ENCODE data around the gene TUBB6.

TUBB6 gene

DNA sequence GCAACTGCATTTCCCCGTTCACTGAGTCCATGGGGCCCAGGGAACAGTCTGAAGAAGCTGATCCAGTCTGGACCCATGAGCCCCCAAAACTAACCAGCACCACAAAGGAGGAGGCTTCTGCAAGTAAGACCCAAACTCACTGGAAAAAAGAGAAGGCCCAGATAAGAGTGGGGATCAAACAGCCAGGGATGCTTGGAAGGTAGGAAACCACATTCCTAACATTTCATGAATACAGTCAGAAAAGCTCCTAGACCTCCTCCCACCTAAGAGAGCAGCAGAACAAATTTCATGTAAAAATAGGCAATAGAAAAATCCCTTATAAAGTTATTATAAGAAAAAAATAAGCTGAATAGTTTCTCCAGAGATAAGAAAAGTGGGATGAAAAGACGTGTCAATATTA, 30.3 kb downstream of the TUBB6 start:
- DNase-seq (ENCODE audit: low read depth) = no peak

DNA sequence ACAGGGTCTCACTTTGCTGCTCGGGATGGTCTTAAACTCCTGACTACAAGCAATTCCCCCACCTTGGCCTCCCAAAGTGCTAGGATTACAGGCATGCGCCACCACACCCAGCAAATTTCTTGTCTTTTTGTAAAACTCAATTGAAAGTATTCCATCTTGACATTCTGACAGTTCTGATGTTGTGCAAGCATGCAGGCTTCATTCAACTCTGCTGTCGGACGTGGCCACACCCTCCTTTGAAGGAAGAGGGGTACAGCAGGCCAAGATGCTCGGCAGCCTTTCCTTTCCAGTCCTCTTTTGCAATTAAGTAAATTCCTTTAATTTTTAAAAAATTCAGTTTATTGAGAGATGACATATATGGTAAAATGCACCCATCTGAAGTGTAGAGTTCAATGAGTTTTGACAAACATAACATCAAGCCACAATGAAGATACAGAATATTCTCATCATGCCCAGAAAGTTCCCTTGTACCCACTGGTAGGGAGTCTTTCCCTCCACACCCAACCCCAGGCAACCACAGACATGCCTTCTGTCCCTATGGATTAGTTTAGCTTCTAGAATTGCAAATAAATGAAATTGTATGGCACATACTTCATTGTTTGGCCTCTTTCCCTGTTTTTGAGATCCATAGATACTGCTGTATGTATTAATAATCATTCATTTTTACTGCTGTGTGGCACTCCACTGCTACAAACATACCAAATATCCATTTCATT, 33.1 kb downstream of the TUBB6 start:
- no peak for DNase-seq (ENCODE audit: low read depth)

DNA sequence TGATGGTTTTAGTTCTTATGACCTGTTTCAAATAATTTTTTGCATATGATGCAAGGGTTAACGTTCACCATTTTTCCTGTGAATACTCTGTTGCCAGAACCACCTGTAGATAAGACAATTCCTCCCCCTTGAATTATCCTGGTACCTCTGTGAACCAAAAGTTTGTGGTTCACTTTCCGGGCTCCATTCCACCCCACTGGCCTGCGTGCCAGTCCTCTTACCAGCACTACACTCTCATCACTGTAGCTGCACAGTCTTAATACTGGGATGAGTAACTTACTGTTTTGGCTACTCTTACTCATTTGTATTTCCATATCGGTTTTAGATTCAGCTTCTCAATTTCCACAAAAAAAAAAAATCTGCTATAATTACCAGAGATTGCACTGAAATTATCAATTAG, 34.6 kb downstream of the TUBB6 start:
- no peak for DNase-seq (ENCODE audit: low read depth)

DNA sequence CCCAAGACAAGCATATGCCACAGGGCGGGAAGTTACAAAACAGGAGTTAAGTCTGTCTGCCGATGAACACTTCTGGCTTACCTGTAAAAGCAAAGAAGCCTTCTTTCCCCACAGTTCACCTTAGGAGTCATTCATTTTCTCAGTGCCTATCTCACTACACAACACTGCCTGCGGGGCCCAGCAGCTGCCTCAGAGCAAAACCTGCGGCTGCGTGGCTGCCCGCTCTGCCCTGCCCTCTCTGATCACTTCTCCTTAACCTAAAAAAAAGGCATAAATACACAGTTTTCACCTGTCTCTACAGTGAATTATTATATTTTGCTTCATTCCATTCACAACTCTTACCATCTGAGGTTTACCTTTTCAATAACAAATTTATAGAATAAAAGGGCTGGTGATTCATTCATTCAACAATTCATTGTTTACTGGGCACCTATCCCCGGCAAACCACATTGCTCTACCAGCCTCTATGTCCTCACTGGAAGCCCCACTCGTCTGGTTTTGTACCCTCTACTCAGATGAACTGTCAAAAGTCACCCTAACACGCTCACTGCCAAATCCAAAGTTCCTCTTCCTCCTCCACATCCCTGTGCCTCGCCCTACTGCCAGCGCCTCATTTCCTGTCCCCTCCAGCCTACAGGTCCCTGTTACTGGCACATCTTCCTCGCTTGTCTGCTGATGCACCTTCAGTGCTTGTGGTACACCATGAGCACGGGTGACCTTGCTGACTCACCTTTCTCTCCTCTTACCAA, 37.6 kb downstream of the TUBB6 start:
- no peak for DNase-seq (ENCODE audit: low read depth)

DNA sequence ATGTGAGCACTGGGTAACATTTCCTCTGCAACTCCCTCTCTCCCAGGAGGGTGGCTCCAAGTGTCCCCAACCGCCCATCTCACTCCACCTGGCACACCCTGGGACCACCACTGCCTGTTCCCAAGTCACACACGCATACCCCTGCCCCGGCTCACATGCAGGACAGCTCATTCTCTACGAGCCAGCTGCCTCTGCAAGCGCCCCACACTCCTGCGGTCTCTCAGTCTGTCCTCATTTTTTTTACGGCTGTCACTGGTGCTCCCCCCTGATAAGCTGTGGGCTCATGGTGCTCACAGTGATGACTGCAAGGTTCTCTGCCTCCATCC, 38.2 kb downstream of the TUBB6 start:
- no peak for DNase-seq (ENCODE audit: low read depth)

DNA sequence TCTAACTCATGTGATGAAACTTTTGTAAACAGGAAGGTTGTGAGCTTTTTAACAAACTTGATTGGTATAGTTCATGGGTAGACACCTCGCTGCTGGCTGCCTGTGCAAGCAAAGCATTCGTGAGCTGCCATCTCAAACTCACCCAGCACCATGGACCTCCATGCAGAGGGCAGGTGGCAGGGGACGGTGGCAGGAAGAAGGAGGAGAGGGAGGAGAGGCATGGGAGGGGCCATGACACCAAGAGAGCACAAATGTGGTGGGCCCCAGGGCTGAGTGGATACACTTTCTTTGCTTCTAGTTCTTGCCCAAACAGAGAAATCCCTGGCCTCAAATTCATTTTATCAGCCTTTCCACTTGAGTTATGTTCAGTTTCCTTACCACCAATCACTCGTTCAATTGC, 39.9 kb downstream of the TUBB6 start:
- no peak for DNase-seq (ENCODE audit: low read depth)

DNA sequence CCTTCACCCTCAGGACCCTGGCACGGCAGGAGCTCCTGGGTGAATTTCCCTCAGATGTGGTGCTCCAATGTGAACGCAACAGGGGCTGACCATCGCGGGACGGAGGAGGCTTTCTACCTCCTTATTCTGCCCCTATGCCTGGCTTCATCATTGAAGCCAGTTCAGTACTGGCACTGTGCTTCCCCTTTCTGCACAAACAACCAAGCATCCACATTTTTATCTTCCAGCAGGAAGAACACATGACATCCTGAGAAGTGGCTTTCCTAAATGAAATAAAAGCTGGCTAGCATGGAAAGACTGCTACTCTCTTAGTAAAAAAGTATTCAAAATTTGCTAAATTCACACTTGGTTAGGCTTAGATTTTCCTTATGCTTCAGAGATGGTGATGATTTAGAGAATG, 44.1 kb downstream of the TUBB6 start:
- no peak for DNase-seq (ENCODE audit: low read depth)

DNA sequence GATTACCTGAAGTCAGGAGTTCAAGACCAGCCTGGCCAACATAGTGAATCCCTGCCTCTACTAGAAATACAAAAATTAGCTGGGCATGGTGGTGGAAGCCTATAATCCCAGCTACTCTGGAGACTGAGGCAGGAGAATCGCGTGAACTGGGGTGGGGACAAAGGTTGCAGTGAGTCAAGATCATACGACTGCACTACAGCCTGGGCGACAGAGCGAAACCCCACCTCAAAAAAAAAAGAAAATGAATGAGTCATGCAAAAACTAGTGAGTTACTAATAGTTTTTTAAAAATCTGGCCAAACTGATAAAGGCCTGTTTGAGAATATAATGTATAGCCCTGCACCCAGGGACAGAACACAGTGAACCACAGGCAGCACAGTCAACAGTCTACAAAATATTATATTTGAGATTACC, 51.5 kb downstream of the TUBB6 start:
- DNase-seq (ENCODE audit: low read depth) = no peak

DNA sequence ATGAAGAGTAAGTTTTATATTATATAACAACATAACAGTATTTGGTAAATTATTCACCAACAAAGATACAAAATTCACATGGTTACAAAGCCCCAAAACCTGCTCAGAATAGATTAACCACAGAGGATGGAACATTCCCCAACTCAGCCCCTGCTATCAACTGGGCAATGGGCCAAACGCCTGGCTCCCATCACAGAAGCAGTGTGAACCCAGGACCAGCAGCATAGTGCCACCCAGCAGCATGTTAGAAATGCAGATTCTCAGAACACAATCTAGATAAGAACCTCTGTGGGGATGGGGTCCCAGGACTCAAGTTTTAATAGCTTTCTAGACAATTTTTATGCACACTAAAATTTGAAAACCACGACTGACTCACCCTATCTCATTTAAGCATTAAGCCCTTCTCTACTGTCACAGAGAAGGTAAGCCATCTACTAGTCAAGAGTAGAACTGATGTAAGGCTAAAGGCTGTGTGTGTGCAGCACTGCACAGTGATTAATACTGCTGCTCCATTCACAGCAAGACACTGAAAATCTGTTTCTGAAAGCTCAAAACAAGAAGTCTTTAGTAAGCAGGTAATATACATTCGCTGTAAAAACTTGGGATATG, 53.8 kb downstream of the TUBB6 start:
- DNase-seq (ENCODE audit: low read depth) = no peak

DNA sequence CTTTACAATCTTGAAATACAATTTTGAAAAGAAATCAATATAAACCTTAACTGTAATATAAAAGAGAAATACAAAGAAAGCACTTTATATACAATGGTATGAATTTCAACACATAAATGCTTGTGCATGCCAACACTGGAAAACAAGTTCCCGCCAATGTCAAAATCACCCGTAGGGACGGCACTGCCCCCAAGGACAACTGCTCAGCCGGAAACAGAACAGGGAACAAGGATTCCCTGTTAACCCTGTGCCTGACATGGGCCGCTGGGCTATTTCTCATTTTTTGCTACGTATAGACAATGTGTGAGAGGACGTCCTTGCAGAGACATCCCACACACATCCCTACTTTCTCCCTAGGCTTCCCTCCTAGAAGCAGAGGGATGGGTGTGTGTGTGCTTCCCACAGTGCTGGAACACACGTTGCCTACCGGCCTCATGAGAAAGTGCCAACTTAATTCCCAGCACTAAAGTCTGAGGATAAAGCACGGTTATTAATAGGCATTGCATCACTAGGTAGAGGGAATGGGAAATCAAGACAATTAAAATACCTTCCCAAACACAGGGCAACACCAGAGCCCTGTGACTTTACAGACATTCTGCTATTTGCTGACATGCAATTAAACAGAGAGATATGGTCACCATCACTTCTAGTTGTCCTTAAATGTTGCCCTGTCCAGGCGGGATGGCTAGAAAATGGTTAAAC, 54.6 kb downstream of the TUBB6 start:
- no peak for DNase-seq (ENCODE audit: low read depth)

DNA sequence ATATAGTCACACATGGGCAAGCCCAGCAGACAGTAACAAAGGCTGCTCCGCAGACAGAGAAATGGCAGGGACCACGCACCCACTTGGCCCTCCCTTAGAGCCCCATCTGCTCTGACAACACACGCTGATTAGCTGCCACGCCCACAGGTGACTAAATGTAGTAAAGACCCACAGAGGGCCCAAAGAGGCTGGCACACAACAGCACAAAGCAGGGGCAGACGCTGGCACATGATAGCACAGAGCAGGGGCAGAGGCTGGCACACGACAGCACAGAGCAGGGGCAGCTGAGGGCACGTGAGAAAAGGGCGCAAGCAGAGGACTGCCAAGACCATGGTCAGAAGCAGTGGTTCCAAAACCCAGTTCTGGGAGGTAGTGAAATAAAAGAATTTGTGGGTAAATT, 58.3 kb downstream of the TUBB6 start:
- DNase-seq (ENCODE audit: low read depth) = no peak

DNA sequence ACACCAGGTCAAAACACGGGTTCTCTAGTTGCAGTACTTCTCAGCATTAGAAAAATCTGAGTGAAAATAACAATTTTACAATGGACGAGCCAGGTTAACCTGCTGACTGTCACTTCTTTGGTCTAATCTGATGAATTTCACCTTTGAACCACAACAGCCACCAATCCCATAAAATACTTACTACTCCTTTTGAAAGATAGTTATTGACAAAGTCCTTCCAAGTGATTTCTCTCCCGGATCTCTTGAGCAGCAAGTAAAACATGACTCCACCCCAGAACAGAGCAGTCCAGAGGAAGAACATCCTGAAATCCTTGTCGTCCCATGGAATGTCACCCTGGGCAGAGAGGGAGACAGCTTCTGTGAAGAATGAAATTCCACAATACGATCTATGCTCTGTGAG, 58.7 kb downstream of the TUBB6 start:
- no peak for DNase-seq (ENCODE audit: low read depth)

DNA sequence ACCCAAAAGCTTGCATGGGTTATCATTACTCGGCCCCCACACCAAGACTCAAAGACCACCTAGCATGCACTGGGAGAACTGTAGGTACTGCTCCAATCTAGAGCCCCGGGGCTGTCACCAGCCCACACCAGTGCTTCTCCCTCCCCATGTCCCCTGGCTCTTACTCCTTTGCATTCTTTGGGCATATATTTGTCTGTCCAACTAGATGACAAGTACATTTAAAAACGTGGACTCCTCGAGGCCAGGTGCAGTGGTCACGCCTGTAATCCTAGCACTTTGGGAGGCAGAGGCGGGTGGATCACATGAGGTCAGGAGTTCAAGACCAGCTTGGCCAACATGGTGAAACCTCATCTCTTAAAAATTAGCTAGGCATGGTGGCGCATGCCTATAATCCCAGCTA, 61.2 kb downstream of the TUBB6 start:
- no peak for DNase-seq (ENCODE audit: low read depth)

DNA sequence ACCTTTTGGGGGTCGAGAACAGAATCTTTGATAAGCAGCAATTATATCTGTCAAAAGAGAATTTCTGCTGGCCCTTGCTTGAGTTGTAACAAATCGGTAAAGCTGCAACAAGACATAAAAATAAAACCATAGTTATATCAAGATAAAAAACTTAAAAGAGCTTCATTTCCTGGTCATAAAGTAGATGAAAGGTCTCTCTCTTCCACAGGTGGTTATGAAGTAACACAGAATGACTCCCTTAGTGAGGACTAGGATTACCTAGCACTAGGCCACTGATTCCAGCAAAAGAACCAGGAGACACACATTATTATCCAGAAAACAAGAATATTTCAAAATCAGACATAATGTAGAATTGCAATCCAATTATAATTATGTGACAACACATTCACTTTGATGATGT, 63.5 kb downstream of the TUBB6 start:
- DNase-seq (ENCODE audit: low read depth) = no peak

DNA sequence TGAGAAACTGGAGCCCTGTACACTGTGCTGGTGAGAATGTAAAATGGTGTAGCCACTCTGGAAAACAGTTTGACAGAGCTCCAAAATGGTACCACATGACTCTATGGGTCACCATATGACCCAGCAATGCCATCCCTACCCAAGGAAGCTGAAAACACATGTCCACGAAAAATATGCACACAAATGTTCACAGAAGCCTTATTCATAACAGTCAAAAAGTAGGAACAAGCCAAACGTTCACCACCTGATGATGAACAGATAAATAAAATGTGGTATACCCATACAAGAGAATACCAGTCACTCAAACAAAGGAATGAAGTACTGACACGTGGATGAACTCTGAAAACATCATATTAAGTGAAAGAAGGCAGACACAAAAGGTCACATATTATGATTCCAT, 64.4 kb downstream of the TUBB6 start:
- no peak for DNase-seq (ENCODE audit: low read depth)

DNA sequence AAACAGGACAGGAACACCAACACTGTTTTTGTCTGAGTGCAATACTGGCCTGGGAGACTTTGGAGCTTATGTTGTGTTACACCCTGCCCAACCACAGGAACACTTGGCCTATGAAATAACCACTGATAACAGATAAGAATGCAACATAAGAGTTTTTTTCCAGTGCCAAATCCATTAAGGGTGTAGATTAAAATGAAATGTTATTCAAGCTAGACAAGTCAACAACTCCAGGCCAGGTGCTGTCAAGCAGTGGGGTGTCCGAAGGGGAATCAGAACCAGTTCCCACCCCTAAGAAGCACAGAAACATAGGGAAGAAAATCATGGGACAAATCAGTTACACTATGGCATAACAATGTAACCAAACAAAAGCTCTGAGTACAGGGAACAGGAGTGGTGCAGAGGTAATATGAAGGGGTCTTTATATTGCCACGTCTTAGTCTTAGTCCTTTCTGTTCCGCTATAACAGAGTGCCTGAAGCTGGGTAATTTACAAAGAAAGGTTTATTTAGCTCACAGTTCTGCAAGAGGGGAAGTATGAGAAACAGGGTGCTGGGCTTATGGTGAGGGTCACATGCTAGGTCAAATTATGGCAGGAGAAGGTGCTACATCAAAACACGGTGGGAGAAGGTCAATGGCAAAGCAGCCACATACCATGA, 65.2 kb downstream of the TUBB6 start:
- no peak for DNase-seq (ENCODE audit: low read depth)

DNA sequence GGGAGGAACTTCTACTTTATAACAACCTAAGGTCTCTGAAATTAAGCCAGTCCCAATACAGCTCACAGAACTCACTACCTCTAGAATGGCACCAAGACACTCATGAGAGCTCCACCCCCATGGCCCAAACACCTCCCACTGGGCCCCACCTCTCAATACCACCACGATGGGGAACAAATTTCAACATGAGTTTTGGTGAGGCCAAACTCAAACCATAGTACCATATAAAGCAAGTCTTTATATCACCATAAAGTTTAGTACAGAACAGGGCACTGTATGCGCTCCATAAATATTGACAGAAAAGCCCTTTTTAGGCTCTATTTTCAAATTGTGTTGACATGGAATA, 65.7 kb downstream of the TUBB6 start:
- no peak for DNase-seq (ENCODE audit: low read depth)

DNA sequence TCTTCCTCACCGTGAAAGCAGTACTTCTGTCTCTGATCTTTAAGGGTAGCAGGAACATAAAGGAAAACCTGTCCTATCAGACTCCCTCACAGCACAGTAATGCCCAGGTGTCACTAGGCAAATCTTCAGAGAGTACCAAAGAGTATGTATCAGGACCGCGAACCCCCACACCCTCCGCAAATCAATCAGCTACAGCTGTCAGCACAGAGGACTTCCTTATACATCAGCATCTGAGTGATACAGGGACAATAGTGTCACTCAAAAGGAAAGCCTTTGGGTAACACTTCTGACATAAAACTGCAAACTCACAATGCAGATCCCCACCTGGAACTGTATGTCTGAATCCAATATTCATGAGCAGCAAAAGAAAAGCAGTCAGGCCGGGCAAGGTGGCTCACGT, 66.4 kb downstream of the TUBB6 start:
- DNase-seq (ENCODE audit: low read depth) = no peak

Measured in stromal cell of bone marrow (primary cell).